Measurements from ENCODE around the gene KCNJ10. TPM values are rescaled to one million over a fixed set of nuclear protein-coding genes. Genes with fewer than 3 reads are reported as not detected.

Gene KCNJ10
- total RNA-seq, 2 experiments from 2014 or later = 0.29 TPM; not detected in 1

GRCh38 chr1:160017592-160017991 is 52.4 kb downstream of the KCNJ10 start:
- ChIA-PET CTCF (ENCODE audit: unreplicated experiment) (no interaction called here), POLR2A (no interaction called here)
- TF ChIP-seq EZH2phosphoT487 (IDR thresholded peaks at IDR 0.05; ENCODE audit: borderline replicate concordance, low read depth, low read length) = no peak
- TF ChIP-seq, protein P1, sequence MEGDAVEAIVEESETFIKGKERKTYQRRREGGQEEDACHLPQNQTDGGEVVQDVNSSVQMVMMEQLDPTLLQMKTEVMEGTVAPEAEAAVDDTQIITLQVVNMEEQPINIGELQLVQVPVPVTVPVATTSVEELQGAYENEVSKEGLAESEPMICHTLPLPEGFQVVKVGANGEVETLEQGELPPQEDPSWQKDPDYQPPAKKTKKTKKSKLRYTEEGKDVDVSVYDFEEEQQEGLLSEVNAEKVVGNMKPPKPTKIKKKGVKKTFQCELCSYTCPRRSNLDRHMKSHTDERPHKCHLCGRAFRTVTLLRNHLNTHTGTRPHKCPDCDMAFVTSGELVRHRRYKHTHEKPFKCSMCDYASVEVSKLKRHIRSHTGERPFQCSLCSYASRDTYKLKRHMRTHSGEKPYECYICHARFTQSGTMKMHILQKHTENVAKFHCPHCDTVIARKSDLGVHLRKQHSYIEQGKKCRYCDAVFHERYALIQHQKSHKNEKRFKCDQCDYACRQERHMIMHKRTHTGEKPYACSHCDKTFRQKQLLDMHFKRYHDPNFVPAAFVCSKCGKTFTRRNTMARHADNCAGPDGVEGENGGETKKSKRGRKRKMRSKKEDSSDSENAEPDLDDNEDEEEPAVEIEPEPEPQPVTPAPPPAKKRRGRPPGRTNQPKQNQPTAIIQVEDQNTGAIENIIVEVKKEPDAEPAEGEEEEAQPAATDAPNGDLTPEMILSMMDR (conservative IDR thresholded peaks at IDR 0.05; ENCODE audit: low read length) = no peak
- Histone ChIP-seq H3K79me2 (ENCODE audit: insufficient read depth, low read depth, low read length) (no peaks in the 10 kb centered on the region), H3K27ac (ENCODE audit: low read depth, low read length, poor library complexity, severe bottlenecking) (no peak overlapping the region), H3K9me3 (ENCODE audit: low read length) (no peaks in the 10 kb centered on the region), H4K20me1 (ENCODE audit: insufficient read depth, low read length) (no peaks in the 10 kb centered on the region), H3K9me2 (ENCODE audit: insufficient read depth, low read length) (no peaks in the 10 kb centered on the region), H2AFZ (ENCODE audit: low read length) (no peak overlapping the region), H3K4me1 (ENCODE audit: insufficient read depth, low read length, poor library complexity, severe bottlenecking) (no peaks in the 10 kb centered on the region), H3K4me3 (ENCODE audit: low read depth, low read length, poor library complexity, severe bottlenecking) (no peak overlapping the region), H3K36me3 (ENCODE audit: insufficient read depth, low read length) (no peaks in the 10 kb centered on the region), H3K4me2 (ENCODE audit: low read length) (no peak overlapping the region)
- DNase-seq (ENCODE audit: low spot score) = no peak
- BruUV-seq (replicated peaks) = no TSS peak
- intact Hi-C loops (cut with micrococcal nuclease; ENCODE audit: unreplicated experiment) = no loop called here

GRCh38 chr1:160011781-160012180 is 58.2 kb downstream of the KCNJ10 start:
- H3K36me3 ChIP-seq (ENCODE audit: insufficient read depth, low read length) = no peaks in the 10 kb centered on the region
- intact Hi-C loops (cut with micrococcal nuclease; ENCODE audit: unreplicated experiment) = no loop called here
- DNase-seq (ENCODE audit: low spot score) = no peak
- TF ChIP-seq EZH2phosphoT487 (IDR thresholded peaks at IDR 0.05; ENCODE audit: borderline replicate concordance, low read depth, low read length) = no peak
- TF ChIP-seq, protein P1 (conservative IDR thresholded peaks at IDR 0.05; ENCODE audit: low read length) = no peak
- H3K9me2 ChIP-seq (ENCODE audit: insufficient read depth, low read length) = no peaks in the 10 kb centered on the region
- no peaks in the 10 kb centered on the region for H3K79me2 ChIP-seq (ENCODE audit: insufficient read depth, low read depth, low read length)
- no TSS peak for BruUV-seq (replicated peaks)
- H3K9me3 ChIP-seq (ENCODE audit: low read length) = no peaks in the 10 kb centered on the region
- no peak overlapping the region for H3K4me2 ChIP-seq (ENCODE audit: low read length)
- no peak overlapping the region for H3K4me3 ChIP-seq (ENCODE audit: low read depth, low read length, poor library complexity, severe bottlenecking)
- ChIA-PET POLR2A (no interaction called here), CTCF (ENCODE audit: unreplicated experiment) (no interaction called here)
- H3K4me1 ChIP-seq (ENCODE audit: insufficient read depth, low read length, poor library complexity, severe bottlenecking) = no peaks in the 10 kb centered on the region
- H3K27ac ChIP-seq (ENCODE audit: low read depth, low read length, poor library complexity, severe bottlenecking) = no peak overlapping the region
- H2AFZ ChIP-seq (ENCODE audit: low read length) = no peak overlapping the region
- no peaks in the 10 kb centered on the region for H4K20me1 ChIP-seq (ENCODE audit: insufficient read depth, low read length)

GRCh38 chr1:160009801-160010200 is 60.2 kb downstream of the KCNJ10 start:
- no peak for TF ChIP-seq EZH2phosphoT487 (IDR thresholded peaks at IDR 0.05; ENCODE audit: borderline replicate concordance, low read depth, low read length)
- TF ChIP-seq, protein P1 (conservative IDR thresholded peaks at IDR 0.05; ENCODE audit: low read length) = no peak
- DNase-seq (ENCODE audit: low spot score) = no peak
- intact Hi-C loops (cut with micrococcal nuclease; ENCODE audit: unreplicated experiment) = no loop called here
- H3K4me2 ChIP-seq (ENCODE audit: low read length) = no peak overlapping the region
- H3K9me3 ChIP-seq (ENCODE audit: low read length) = no peaks in the 10 kb centered on the region
- H3K79me2 ChIP-seq (ENCODE audit: insufficient read depth, low read depth, low read length) = no peaks in the 10 kb centered on the region
- H3K27ac ChIP-seq (ENCODE audit: low read depth, low read length, poor library complexity, severe bottlenecking) = no peak overlapping the region
- no TSS peak for BruUV-seq (replicated peaks)
- ChIA-PET POLR2A (interaction anchor here (0.9 kb wide), 1 partner anchor 117 kb away, joined by 3 read pairs; no protein-coding TSS in a partner anchor), CTCF (ENCODE audit: unreplicated experiment) (interaction anchor here (0.6 kb wide), 1 partner anchor 57 kb away, joined by 4 read pairs; no protein-coding TSS in a partner anchor)
- no peak overlapping the region for H3K4me3 ChIP-seq (ENCODE audit: low read depth, low read length, poor library complexity, severe bottlenecking)
- H3K36me3 ChIP-seq (ENCODE audit: insufficient read depth, low read length) = no peaks in the 10 kb centered on the region
- H3K9me2 ChIP-seq (ENCODE audit: insufficient read depth, low read length) = no peaks in the 10 kb centered on the region
- H4K20me1 ChIP-seq (ENCODE audit: insufficient read depth, low read length) = no peaks in the 10 kb centered on the region
- H2AFZ ChIP-seq (ENCODE audit: low read length) = no peak overlapping the region
- H3K4me1 ChIP-seq (ENCODE audit: insufficient read depth, low read length, poor library complexity, severe bottlenecking) = no peaks in the 10 kb centered on the region
